ENCODE measurements around the gene IFITM10. TPM values are rescaled to one million over a fixed set of nuclear protein-coding genes. Genes with fewer than 3 reads are reported as not detected.

The IFITM10 gene
- total RNA-seq, 2 donors from 2014 or later: 27.2 to 28.6 TPM

DNA sequence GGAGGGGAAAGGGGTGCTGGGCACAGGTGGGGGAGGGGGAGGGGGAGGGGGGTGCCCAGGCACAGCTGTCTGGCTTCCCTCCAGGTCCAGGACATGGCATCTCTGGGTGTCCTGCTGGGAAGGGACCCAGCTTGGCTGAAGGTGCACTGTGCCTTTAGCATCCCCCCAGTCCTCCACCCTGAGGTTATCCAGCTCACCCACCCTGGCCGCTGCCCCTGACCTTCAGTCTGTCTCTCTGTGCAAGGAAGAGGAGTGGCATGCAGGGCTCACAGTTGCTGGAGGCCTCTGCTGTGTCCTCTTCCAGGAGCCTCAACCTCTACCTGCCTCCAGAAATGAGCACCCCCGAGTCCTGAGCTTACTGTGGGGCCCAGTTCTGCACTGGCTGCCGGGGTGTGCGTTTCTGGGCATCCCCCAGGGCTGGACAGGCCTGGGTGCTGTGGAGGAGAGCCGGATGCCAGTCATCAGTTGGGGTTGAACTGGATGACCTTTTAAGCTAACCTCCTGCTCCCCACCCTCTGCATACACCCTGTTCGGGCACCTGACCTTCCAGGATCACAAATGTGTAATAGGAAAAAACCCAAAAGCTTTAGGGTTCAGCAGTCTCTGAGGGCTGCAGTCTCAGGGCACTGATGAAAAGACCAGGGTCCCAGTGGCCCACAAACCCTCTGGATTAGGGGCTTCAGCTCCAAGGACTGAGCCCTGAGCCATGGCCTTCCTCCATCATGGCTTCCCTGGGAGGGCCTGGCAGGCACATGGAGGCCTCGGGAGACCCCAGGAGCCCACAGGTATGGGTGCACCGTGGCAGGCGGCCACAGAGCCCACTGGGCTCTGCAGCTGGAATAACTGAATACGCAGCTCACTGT is 23.0 kb upstream of the IFITM10 start:
- H3K4me1 ChIP-seq (ENCODE audit: control insufficient read depth in 1 of 2, low read depth in 2 of 2): peaks cover 8 to 14% of the 10 kb centered on the region in 2 donors
- H3K9me3 ChIP-seq: no peaks in the 10 kb centered on the region
- H3K36me3 ChIP-seq: no peaks in the 10 kb centered on the region
- no peak overlapping the region for H3K4me3 ChIP-seq
- ATAC-seq (ENCODE audit: insufficient number of reproducible peaks, low FRiP score, low read depth) (no peak), DNase-seq (ENCODE audit: low spot score) (no peak)
- H3K27me3 ChIP-seq (replicated peaks; ENCODE audit: insufficient read depth): no peaks in the 10 kb centered on the region
- no peak overlapping the region for H3K27ac ChIP-seq
- TF ChIP-seq, protein P1, sequence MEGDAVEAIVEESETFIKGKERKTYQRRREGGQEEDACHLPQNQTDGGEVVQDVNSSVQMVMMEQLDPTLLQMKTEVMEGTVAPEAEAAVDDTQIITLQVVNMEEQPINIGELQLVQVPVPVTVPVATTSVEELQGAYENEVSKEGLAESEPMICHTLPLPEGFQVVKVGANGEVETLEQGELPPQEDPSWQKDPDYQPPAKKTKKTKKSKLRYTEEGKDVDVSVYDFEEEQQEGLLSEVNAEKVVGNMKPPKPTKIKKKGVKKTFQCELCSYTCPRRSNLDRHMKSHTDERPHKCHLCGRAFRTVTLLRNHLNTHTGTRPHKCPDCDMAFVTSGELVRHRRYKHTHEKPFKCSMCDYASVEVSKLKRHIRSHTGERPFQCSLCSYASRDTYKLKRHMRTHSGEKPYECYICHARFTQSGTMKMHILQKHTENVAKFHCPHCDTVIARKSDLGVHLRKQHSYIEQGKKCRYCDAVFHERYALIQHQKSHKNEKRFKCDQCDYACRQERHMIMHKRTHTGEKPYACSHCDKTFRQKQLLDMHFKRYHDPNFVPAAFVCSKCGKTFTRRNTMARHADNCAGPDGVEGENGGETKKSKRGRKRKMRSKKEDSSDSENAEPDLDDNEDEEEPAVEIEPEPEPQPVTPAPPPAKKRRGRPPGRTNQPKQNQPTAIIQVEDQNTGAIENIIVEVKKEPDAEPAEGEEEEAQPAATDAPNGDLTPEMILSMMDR (IDR thresholded peaks at IDR 0.05): no peak

- Histone ChIP-seq H3K36me3 (no peaks in the 10 kb centered on the region), H3K9me3 (no peaks in the 10 kb centered on the region), H3K4me1 (ENCODE audit: control insufficient read depth in 1 of 2, low read depth in 2 of 2) (peaks cover 8 to 14% of the 10 kb centered on the region in 2 donors), H3K27me3 (replicated peaks; ENCODE audit: insufficient read depth) (no peaks in the 10 kb centered on the region), H3K4me3 (peak overlapping the region; percentile 51), H3K27ac (peak overlapping the region in 1 of 2 donors; percentile 52)
- DNase-seq (ENCODE audit: low spot score) (peak; percentile 53), ATAC-seq (ENCODE audit: insufficient number of reproducible peaks, low FRiP score, low read depth) (no peak)
- TF ChIP-seq, protein P1 (IDR thresholded peaks at IDR 0.05): no peak
These were observed 22.1 kb upstream of the IFITM10 start for GRCh38 chr11:1772270-1773130.

DNA sequence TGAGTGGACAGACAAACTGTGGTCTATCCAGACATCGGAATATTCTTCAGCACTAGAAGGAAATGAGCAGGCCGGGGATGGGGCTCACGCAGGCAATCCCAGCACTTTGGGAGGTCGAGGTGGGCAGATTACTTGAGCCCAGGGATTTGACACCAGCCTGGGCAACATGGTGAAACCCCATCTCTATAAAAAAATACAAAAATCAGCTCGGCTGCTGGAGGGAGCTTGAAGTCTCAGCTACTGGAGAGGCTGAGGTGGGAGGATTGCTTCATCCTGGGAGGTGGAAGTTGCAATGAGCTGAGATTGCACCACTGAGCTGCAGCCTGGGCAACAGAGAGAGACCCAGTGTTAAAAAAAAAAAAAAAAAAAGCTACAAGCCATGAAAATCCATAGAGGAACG is 21.3 kb upstream of the IFITM10 start:
- Histone ChIP-seq H3K4me3 (no peak overlapping the region), H3K27ac (peak overlapping the region in 1 of 2 donors; percentile 52), H3K9me3 (no peaks in the 10 kb centered on the region), H3K36me3 (no peaks in the 10 kb centered on the region), H3K27me3 (replicated peaks; ENCODE audit: insufficient read depth) (no peaks in the 10 kb centered on the region), H3K4me1 (ENCODE audit: control insufficient read depth in 1 of 2, low read depth in 2 of 2) (peaks cover 8 to 14% of the 10 kb centered on the region in 2 donors)
- TF ChIP-seq, protein P1 (IDR thresholded peaks at IDR 0.05): no peak
- ATAC-seq (ENCODE audit: insufficient number of reproducible peaks, low FRiP score, low read depth) (no peak), DNase-seq (ENCODE audit: low spot score) (no peak)

DNA sequence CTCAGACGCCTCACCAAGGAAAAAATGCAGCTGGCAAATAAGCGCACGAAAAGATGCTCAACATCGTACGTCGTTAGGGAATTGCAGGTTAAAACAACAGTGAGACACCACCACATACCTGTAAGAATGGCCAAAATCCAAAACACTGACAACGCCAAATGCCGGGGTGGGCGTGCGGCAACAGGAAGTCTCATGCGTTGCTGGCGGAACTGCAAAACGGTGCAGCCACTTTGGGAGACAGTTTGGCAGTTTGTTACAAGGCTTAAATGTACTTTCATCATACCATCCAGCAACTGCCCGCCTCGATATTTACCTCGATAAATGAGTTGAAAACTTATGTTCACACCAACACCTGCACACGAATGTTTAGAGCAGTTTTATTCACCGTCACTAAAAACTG is 20.9 kb upstream of the IFITM10 start:
- DNase-seq (ENCODE audit: low spot score) (peak; percentile 0), ATAC-seq (ENCODE audit: insufficient number of reproducible peaks, low FRiP score, low read depth) (no peak)
- Histone ChIP-seq H3K36me3 (no peaks in the 10 kb centered on the region), H3K4me1 (ENCODE audit: control insufficient read depth in 1 of 2, low read depth in 2 of 2) (peaks cover 8 to 14% of the 10 kb centered on the region in 2 donors), H3K9me3 (no peaks in the 10 kb centered on the region), H3K4me3 (no peak overlapping the region), H3K27ac (no peak overlapping the region), H3K27me3 (replicated peaks; ENCODE audit: insufficient read depth) (no peaks in the 10 kb centered on the region)
- TF ChIP-seq, protein P1 (IDR thresholded peaks at IDR 0.05): no peak

DNA sequence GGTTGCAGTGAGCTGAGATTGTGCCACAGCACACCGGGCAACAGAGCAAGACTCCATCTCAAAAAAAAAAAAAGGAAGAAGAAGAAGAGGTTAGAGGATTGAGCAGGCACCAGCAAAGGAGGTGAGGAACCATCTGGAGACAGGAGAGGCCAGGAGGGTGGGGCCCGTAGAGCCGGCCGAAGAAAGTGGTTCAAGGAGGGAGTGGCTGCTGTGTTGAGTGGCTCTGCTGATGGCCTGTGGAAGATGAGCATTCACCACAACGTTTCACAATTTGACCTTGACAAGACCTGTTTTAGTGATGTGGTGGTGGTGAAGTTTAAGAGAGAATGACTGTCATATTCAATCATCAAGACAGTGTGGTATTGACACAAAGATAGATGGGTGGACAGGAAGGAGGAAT is 20.1 kb upstream of the IFITM10 start:
- Histone ChIP-seq H3K27ac (no peak overlapping the region), H3K4me3 (no peak overlapping the region), H3K4me1 (ENCODE audit: control insufficient read depth in 1 of 2, low read depth in 2 of 2) (peaks cover 8 to 14% of the 10 kb centered on the region in 2 donors), H3K27me3 (replicated peaks; ENCODE audit: insufficient read depth) (no peaks in the 10 kb centered on the region), H3K9me3 (no peaks in the 10 kb centered on the region), H3K36me3 (no peaks in the 10 kb centered on the region)
- DNase-seq (ENCODE audit: low spot score): peak; percentile 0
- TF ChIP-seq, protein P1 (IDR thresholded peaks at IDR 0.05): no peak
- ATAC-seq (ENCODE audit: insufficient number of reproducible peaks, low FRiP score, low read depth): no peak
